HepG2 (cell line): ENCODE measurements around the gene FXYD6. TPM values are rescaled to one million over a fixed set of nuclear protein-coding genes. Genes with fewer than 3 reads are reported as not detected.

Source experiments
- ATAC-seq: fragments of 200-7000 bp; cut with Tn5 transposase; 3 replicates; pipeline ENCODE4 v1.9.1; 2020; ENCODE audit warnings: mild to moderate bottlenecking, moderate library complexity
- BruUV-seq: library from RNA; stranded (reverse); fragments of 400-500 nt; replicated peaks from 2 replicates; lab custom pipeline; 2021; lab: Mats Ljungman, UMichigan
- CTCF ChIA-PET: fragments of 300-600 bp; formaldehyde crosslinking; extraction: SDS; loops from one replicate; lab custom pipeline; 2021; ENCODE audit warnings: low total read pairs, inconsistent platforms, low intra/inter-chr PET ratio; lab: Yijun Ruan, JAX
- POLR2A ChIA-PET: fragments of 350-600 bp; sonication (Branson Sonifier 250); formaldehyde crosslinking; loops from one replicate; lab custom pipeline; 2020; ENCODE audit warnings: antibody characterized with exemption, inconsistent platforms; lab: Yijun Ruan, JAX
- DNase-seq: peaks from one replicate; pipeline ENCODE4 v3.0.0-alpha.2; 2015; ENCODE audit warnings: low spot score
- FAIRE-seq: peaks from 3 replicates; lab custom pipeline; 2011; peaks lifted over from hg19 to GRCh38; lab: Jason Lieb, UNC
- H2AFZ ChIP-seq: one replicate; pipeline ENCODE4 v1.6.1; 2011; ENCODE audit warnings: low read length, inconsistent platforms
- H3K27ac ChIP-seq: fragments of 300-600 bp; 3 replicates; pipeline ENCODE4 v1.8.0; 2011; ENCODE audit warnings: mixed run types, mild to moderate bottlenecking, mixed read lengths, low read length, inconsistent platforms; ENCODE audit not compliant: insufficient read depth; ENCODE audit errors: extremely low read length
- H3K27me3 ChIP-seq, 2 experiments: fragments of 200-600 bp in 1 of 2; 2 replicates in 1 of 2; 3 replicates in 1 of 2; pipeline versions ENCODE4 v1.6.0 to v1.8.0; 2011; ENCODE audit warnings: low read length in 2 of 2, mild to moderate bottlenecking in 2 of 2, moderate library complexity in 2 of 2, inconsistent platforms in 1 of 2; ENCODE audit not compliant: insufficient read depth in 2 of 2, control insufficient read depth in 1 of 2
- H3K36me3 ChIP-seq, 2 experiments: fragments of 200-600 bp in 1 of 2; replicated peaks in 1 of 2; 2 replicates in 1 of 2; 3 replicates in 1 of 2; pipeline versions ENCODE4 v1.5.1 to v1.8.0; 2011; ENCODE audit warnings: low read length in 2 of 2, inconsistent platforms in 1 of 2; ENCODE audit not compliant: insufficient read depth in 2 of 2, control insufficient read depth in 1 of 2
- H3K4me1 ChIP-seq: 2 replicates; pipeline ENCODE4 v1.5.1; 2012; ENCODE audit warnings: low read length, inconsistent platforms; ENCODE audit not compliant: insufficient read depth
- H3K4me2 ChIP-seq: 2 replicates; pipeline ENCODE4 v1.6.0; 2011; ENCODE audit warnings: low read depth, low read length, inconsistent platforms
- H3K4me3 ChIP-seq, 3 experiments: fragments of 200-600 bp in 1 of 3; sonication (generic), shearing (Covaris generic) in 1 of 3; replicated peaks in 1 of 3; 2 replicates each; pipeline ENCODE4 v1.5.1; 2011 to 2016; ENCODE audit warnings: low read length in 3 of 3, inconsistent platforms in 2 of 3, low read depth in 2 of 3, mild to moderate bottlenecking in 2 of 3, control low read depth in 1 of 3, mixed read lengths in 1 of 3; ENCODE audit not compliant: insufficient read depth in 1 of 3
- H3K79me2 ChIP-seq: one replicate; pipeline ENCODE4 v1.6.1; 2011; ENCODE audit warnings: low read length, inconsistent platforms; ENCODE audit not compliant: insufficient read depth
- H3K9ac ChIP-seq: 2 replicates; pipeline ENCODE4 v1.6.0; 2011; ENCODE audit warnings: mild to moderate bottlenecking, low read depth, low read length, inconsistent platforms; ENCODE audit not compliant: insufficient read depth
- H3K9me3 ChIP-seq: 2 replicates; pipeline ENCODE4 v1.5.1; 2012; ENCODE audit warnings: mild to moderate bottlenecking, low read length
- H4K20me1 ChIP-seq: 2 replicates; pipeline ENCODE4 v1.6.0; 2011; ENCODE audit warnings: inconsistent platforms, mild to moderate bottlenecking, low read length, moderate library complexity; ENCODE audit not compliant: insufficient read depth
- ARNT2 ChIP-seq: sonication (generic); formaldehyde crosslinking; IDR thresholded peaks from 2 replicates; pipeline ENCODE4 v1.8.0; 2022; ENCODE audit warnings: mild to moderate bottlenecking, low read depth, missing genetic modification reagents, moderate library complexity
- ATF7 ChIP-seq, 2 experiments: fragments of 450-650 bp in 1 of 2; sonication (generic) in 1 of 2; formaldehyde crosslinking in 1 of 2; IDR thresholded peaks; 2 replicates each; pipeline versions ENCODE4 v1.4.0 to v1.6.1; 2016 to 2020; ENCODE audit warnings: antibody characterized with exemption in 1 of 2, mild to moderate bottlenecking in 1 of 2, missing genetic modification reagents in 1 of 2
- CBX5 ChIP-seq: sonication (generic); formaldehyde crosslinking; IDR thresholded peaks from 2 replicates; pipeline ENCODE4 v1.4.0; 2020; ENCODE audit warnings: missing genetic modification reagents, borderline replicate concordance
- MAFG ChIP-seq: sonication (generic); formaldehyde crosslinking; IDR thresholded peaks from 2 replicates; pipeline ENCODE4 v1.5.1; 2020; ENCODE audit warnings: mild to moderate bottlenecking, missing genetic modification reagents
- MBD4 ChIP-seq: IDR thresholded peaks from 2 replicates; pipeline ENCODE4 v1.6.1; 2012; ENCODE audit warnings: low read length, inconsistent platforms, borderline replicate concordance
- PRPF4 ChIP-seq: fragments of 200-400 bp; formaldehyde crosslinking; IDR thresholded peaks from 2 replicates; pipeline ENCODE4 v1.6.1; 2016; ENCODE audit warnings: low read length, low read depth; ENCODE audit not compliant: poor library complexity, severe bottlenecking
- ZFP1 ChIP-seq: IDR thresholded peaks from 2 replicates; pipeline ENCODE4 v1.6.1; 2016
- ZNF30 ChIP-seq: sonication (generic); formaldehyde crosslinking; IDR thresholded peaks from 2 replicates; pipeline ENCODE4 v1.5.0; 2020; ENCODE audit warnings: mild to moderate bottlenecking, missing genetic modification reagents
- ZNF337 ChIP-seq: sonication (generic); formaldehyde crosslinking; IDR thresholded peaks from 2 replicates; pipeline ENCODE4 v1.5.1; 2020; ENCODE audit warnings: missing genetic modification reagents, low read depth, mild to moderate bottlenecking, borderline replicate concordance
- ZNF44 ChIP-seq: sonication (generic); formaldehyde crosslinking; IDR thresholded peaks from 2 replicates; pipeline ENCODE4 v1.5.1; 2020; ENCODE audit warnings: mild to moderate bottlenecking, missing genetic modification reagents
- ZSCAN21 ChIP-seq: sonication (generic); formaldehyde crosslinking; IDR thresholded peaks from 2 replicates; pipeline ENCODE4 v1.8.0; 2022; ENCODE audit warnings: mild to moderate bottlenecking, missing genetic modification reagents, moderate library complexity, borderline replicate concordance
- ZSCAN22 ChIP-seq: sonication (generic); formaldehyde crosslinking; IDR thresholded peaks from 2 replicates; pipeline ENCODE4 v1.4.0; 2020; ENCODE audit warnings: mild to moderate bottlenecking, missing genetic modification reagents
- WGBS: methylation state at CpG from one replicate; pipeline ENCODE4 v1.1.6; 2017; ENCODE audit warnings: low lambda C conversion rate; 5-methylcytosine and 5-hydroxymethylcytosine counted together
- in situ Hi-C: cut with HindIII; loops from 2 replicates; pipeline ENCODE4 v1.10.0; 2017; ENCODE audit warnings: low pct_unique_long_range_greater_than_20kb; ENCODE audit not compliant: extremely low pct_ligation_motif_present
- intact Hi-C: fragments of 100-400 bp; cut with micrococcal nuclease; formaldehyde crosslinking; loops from one replicate; pipeline ENCODE4 v1.10.0; 2022; ENCODE audit not compliant: unreplicated experiment
- polyA plus RNA-seq, 8 experiments: library from polyadenylated mRNA; depleted of rRNA in 3 of 8; stranded (reverse) in 7 of 8; unstranded in 1 of 8; fragments of >200 nt; fragmentation: Illumina TruSeq in 4 of 8; extraction: Trizol in 4 of 8; gene quantifications; 2 replicates each; pipeline versions ENCODE4 v1.2.1 to v1.2.3, GENCODE V29; 2011 to 2016; ENCODE audit warnings: low read depth in 4 of 8, missing spikeins in 1 of 8, mixed read lengths in 1 of 8; ENCODE audit not compliant: insufficient read depth in 1 of 8
- total RNA-seq, 5 experiments: library from RNA; depleted of rRNA; stranded (reverse); fragments of >200 nt; fragmentation: Illumina TruSeq; extraction: Trizol; gene quantifications; 2 replicates each; pipeline ENCODE4 v1.2.3, GENCODE V29; 2016; ENCODE audit warnings: low read depth in 1 of 5
- TF ChIP-seq, protein P1 (sequence below): IDR thresholded peaks from 2 replicates; pipeline ENCODE4 v1.6.1; 2016
- TF ChIP-seq, protein P2 (sequence below): IDR thresholded peaks from 2 replicates; pipeline ENCODE4 v1.6.1; 2012; ENCODE audit warnings: low read depth, low read length, improper control_type of control experiment
- TF ChIP-seq, protein P3 (sequence below): sonication (generic); formaldehyde crosslinking; IDR thresholded peaks from 2 replicates; pipeline ENCODE4 v1.4.0; 2020; ENCODE audit warnings: mild to moderate bottlenecking, low read depth, missing genetic modification reagents
- TF ChIP-seq, protein P4 (sequence below): conservative IDR thresholded peaks from 2 replicates; pipeline ENCODE4 v1.6.1; 2018; ENCODE audit warnings: missing genetic modification reagents
- TF ChIP-seq, protein P5 (sequence below): sonication (generic); formaldehyde crosslinking; IDR thresholded peaks from 2 replicates; pipeline ENCODE4 v1.5.0; 2020; ENCODE audit warnings: missing genetic modification reagents

The FXYD6 gene
- total and polyA plus RNA-seq, 2 of the 13 experiments (the other 11 are each of a cell fraction or from before 2014, with no cell fraction given): not detected

DNA sequence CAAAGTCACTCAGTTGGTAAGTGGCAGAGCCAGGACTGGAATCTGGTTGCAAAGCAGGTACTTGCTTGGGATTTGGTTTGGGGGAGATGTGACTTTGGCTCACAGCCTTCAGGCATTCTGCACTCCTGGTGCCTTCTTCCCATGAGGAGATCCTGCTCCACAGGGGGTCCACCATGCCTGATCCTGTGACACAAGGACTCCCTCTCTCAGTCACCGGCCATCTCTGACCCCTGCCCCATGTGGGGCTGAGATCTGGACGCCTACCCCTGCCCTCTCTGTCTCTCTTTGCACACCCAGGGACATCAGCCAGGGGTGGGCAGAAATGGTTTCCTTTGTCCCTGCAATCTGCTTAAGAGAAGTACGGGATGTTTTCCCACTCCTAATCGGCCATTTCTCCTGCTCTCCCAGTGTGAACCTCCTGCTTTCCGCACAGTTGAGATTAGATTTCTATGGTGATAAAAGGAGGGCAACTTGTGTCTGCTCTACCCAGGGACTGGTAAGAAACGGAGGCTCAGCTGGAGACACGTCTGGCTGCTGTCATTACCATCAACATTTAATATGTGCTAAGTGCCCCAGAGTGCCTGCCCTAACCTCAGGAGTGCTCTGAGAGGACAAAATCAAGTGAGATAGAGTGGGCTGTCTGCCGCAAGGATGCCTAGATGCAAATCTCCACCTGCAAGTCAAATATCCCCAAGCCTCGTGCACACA is 11.1 kb upstream of the FXYD6 start:
- Histone ChIP-seq H3K4me1 (peaks cover 9% of the 10 kb centered on the region), H4K20me1 (no peaks in the 10 kb centered on the region), H3K36me3 (no peaks in the 10 kb centered on the region), H3K79me2 (no peaks in the 10 kb centered on the region), H3K27me3 (peaks cover 0 to 36% of the 10 kb centered on the region in 2 experiments; a peak in 3 of 5 replicates), H3K4me3 (no peak overlapping the region), H3K4me2 (no peak overlapping the region), H2AFZ (no peak overlapping the region), H3K27ac (no peak overlapping the region), H3K9me3 (no peaks in the 10 kb centered on the region), H3K9ac (no peak overlapping the region)
- ATAC-seq (no peak), DNase-seq (no peak), FAIRE-seq (no peak)
- BruUV-seq: no TSS peak
- ChIA-PET POLR2A (no interaction called here), CTCF (no interaction called here)
- intact Hi-C loops (no loop called here), in situ Hi-C loops (no loop called here)
- 3% methylated on average over 6 of the region's 9 CpGs for WGBS
- TF ChIP-seq ARNT2 (CRISPR knock-in tag) (no peak), MBD4 (no peak), ATF7 (IDR thresholded peaks at IDR 0.05) (no peak), ATF7 (CRISPR knock-in tag; IDR thresholded peaks at IDR 0.05) (no peak), CBX5 (CRISPR knock-in tag) (no peak), ZFP1 (CRISPR knock-in tag) (no peak), ZNF44 (no peak), PRPF4 (no peak), ZNF337 (CRISPR knock-in tag) (no peak), MAFG (no peak), ZNF30 (no peak), ZSCAN21 (CRISPR knock-in tag) (no peak), ZSCAN22 (CRISPR knock-in tag) (no peak)
- TF ChIP-seq, protein P1, sequence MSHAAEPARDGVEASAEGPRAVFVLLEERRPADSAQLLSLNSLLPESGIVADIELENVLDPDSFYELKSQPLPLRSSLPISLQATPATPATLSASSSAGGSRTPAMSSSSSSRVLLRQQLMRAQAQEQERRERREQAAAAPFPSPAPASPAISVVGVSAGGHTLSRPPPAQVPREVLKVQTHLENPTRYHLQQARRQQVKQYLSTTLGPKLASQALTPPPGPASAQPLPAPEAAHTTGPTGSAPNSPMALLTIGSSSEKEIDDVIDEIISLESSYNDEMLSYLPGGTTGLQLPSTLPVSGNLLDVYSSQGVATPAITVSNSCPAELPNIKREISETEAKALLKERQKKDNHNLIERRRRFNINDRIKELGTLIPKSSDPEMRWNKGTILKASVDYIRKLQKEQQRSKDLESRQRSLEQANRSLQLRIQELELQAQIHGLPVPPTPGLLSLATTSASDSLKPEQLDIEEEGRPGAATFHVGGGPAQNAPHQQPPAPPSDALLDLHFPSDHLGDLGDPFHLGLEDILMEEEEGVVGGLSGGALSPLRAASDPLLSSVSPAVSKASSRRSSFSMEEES (CRISPR knock-in tag): no peak
- TF ChIP-seq, protein P2, sequence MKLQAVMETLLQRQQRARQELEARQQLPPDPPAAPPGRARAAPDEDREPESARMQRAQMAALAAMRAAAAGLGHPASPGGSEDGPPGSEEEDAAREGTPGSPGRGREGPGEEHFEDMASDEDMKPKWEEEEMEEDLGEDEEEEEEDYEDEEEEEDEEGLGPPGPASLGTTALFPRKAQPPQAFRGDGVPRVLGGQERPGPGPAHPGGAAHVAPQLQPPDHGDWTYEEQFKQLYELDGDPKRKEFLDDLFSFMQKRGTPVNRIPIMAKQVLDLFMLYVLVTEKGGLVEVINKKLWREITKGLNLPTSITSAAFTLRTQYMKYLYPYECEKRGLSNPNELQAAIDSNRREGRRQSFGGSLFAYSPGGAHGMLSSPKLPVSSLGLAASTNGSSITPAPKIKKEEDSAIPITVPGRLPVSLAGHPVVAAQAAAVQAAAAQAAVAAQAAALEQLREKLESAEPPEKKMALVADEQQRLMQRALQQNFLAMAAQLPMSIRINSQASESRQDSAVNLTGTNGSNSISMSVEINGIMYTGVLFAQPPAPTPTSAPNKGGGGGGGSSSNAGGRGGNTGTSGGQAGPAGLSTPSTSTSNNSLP: no peak
- TF ChIP-seq, protein P3, sequence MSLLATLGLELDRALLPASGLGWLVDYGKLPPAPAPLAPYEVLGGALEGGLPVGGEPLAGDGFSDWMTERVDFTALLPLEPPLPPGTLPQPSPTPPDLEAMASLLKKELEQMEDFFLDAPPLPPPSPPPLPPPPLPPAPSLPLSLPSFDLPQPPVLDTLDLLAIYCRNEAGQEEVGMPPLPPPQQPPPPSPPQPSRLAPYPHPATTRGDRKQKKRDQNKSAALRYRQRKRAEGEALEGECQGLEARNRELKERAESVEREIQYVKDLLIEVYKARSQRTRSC (CRISPR knock-in tag): no peak
- TF ChIP-seq, protein P4, sequence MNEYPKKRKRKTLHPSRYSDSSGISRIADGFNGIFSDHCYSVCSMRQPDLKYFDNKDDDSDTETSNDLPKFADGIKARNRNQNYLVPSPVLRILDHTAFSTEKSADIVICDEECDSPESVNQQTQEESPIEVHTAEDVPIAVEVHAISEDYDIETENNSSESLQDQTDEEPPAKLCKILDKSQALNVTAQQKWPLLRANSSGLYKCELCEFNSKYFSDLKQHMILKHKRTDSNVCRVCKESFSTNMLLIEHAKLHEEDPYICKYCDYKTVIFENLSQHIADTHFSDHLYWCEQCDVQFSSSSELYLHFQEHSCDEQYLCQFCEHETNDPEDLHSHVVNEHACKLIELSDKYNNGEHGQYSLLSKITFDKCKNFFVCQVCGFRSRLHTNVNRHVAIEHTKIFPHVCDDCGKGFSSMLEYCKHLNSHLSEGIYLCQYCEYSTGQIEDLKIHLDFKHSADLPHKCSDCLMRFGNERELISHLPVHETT (CRISPR knock-in tag): no peak
- TF ChIP-seq, protein P5, sequence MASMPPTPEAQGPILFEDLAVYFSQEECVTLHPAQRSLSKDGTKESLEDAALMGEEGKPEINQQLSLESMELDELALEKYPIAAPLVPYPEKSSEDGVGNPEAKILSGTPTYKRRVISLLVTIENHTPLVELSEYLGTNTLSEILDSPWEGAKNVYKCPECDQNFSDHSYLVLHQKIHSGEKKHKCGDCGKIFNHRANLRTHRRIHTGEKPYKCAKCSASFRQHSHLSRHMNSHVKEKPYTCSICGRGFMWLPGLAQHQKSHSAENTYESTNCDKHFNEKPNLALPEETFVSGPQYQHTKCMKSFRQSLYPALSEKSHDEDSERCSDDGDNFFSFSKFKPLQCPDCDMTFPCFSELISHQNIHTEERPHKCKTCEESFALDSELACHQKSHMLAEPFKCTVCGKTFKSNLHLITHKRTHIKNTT (CRISPR knock-in tag): no peak
